Gastrocnemius medialis (tissue), 4 donors: Measurements from ENCODE around the gene FKBP8. TPM values are rescaled to one million over a fixed set of nuclear protein-coding genes. Genes with fewer than 3 reads are reported as not detected.

ENCODE experiments used
- ATAC-seq, 2 donors: fragments of 150-250 bp; one replicate each; pipeline ENCODE4 v1.9.1; 2016
- DNase-seq, 2 donors: peaks; one replicate each; pipeline ENCODE4 v3.0.0-alpha.2; 2019
- H3K27ac ChIP-seq, 4 donors: fragments of 200-600 bp; sonication (generic); 1 replicate in 1 of 4; 2 replicates in 3 of 4; pipeline ENCODE4 v1.5.1; 2016 to 2018; ENCODE audit warnings: mild to moderate bottlenecking in 2 of 4, moderate library complexity in 1 of 4
- H3K27me3 ChIP-seq, 3 donors: fragments of 200-600 bp; sonication (generic) in 2 of 3; 1 replicate in 1 of 3; 2 replicates in 2 of 3; pipeline versions ENCODE4 v1.5.1 to v1.6.0; 2016 to 2019; ENCODE audit warnings: mild to moderate bottlenecking in 1 of 3, moderate library complexity in 1 of 3
- H3K36me3 ChIP-seq, 2 donors: fragments of 200-600 bp; sonication (generic) in 1 of 2; one replicate each; pipeline ENCODE4 v1.5.1; 2017 to 2018
- H3K4me1 ChIP-seq, 2 donors: fragments of 200-600 bp; sonication (generic) in 1 of 2; one replicate each; pipeline ENCODE4 v1.5.1; 2016 to 2017; ENCODE audit warnings: mild to moderate bottlenecking in 2 of 2
- H3K4me3 ChIP-seq, 4 donors: fragments of 200-600 bp; sonication (generic) in 3 of 4; 1 replicate in 1 of 4; 2 replicates in 3 of 4; pipeline ENCODE4 v1.5.1; 2016 to 2019; ENCODE audit warnings: mild to moderate bottlenecking in 2 of 4
- H3K9me3 ChIP-seq, 3 donors: fragments of 200-600 bp; sonication (generic) in 2 of 3; 1 replicate in 1 of 3; 2 replicates in 2 of 3; pipeline ENCODE4 v1.5.1; 2016 to 2019
- CTCF ChIP-seq, 5 experiments: fragments of 450-650 bp in 3 of 5; fragments of 200-600 bp in 2 of 5; sonication (generic) in 2 of 5; IDR thresholded peaks in 4 of 5; conservative IDR thresholded peaks in 1 of 5; 1 replicate in 4 of 5; 2 replicates in 1 of 5; pipeline ENCODE4 v1.5.1; 2016 to 2019; ENCODE audit warnings: antibody characterized with exemption in 5 of 5, mild to moderate bottlenecking in 3 of 5, moderate library complexity in 3 of 5
- POLR2A ChIP-seq, 2 donors: fragments of 450-650 bp; IDR thresholded peaks; one replicate each; pipeline ENCODE4 v1.6.1; 2017; ENCODE audit warnings: antibody characterized with exemption in 2 of 2, mild to moderate bottlenecking in 2 of 2, moderate library complexity in 2 of 2
- in situ Hi-C, 4 donors: fragments of 200-750 bp; cut with MboI; loops; one replicate each; pipeline versions ENCODE4 v1.15.0 to v1.8.0; 2017; ENCODE audit warnings: low sequenced_read_pairs in 4 of 4
- intact Hi-C: fragments of 100-400 bp; cut with DNase I; formaldehyde crosslinking; loops from one replicate; pipeline ENCODE4 v1.15.1; 2023; ENCODE audit warnings: low total_unique reads
- total RNA-seq, 4 donors: library from RNA; depleted of rRNA; stranded (reverse); fragments of >200 nt; gene quantifications; one replicate each; pipeline versions ENCODE4 v1.1.0 to v1.2.3, GENCODE V29; 2016

The FKBP8 gene
- total RNA-seq, 4 donors from 2014 or later = 157 to 195 (median 184) TPM

DNA sequence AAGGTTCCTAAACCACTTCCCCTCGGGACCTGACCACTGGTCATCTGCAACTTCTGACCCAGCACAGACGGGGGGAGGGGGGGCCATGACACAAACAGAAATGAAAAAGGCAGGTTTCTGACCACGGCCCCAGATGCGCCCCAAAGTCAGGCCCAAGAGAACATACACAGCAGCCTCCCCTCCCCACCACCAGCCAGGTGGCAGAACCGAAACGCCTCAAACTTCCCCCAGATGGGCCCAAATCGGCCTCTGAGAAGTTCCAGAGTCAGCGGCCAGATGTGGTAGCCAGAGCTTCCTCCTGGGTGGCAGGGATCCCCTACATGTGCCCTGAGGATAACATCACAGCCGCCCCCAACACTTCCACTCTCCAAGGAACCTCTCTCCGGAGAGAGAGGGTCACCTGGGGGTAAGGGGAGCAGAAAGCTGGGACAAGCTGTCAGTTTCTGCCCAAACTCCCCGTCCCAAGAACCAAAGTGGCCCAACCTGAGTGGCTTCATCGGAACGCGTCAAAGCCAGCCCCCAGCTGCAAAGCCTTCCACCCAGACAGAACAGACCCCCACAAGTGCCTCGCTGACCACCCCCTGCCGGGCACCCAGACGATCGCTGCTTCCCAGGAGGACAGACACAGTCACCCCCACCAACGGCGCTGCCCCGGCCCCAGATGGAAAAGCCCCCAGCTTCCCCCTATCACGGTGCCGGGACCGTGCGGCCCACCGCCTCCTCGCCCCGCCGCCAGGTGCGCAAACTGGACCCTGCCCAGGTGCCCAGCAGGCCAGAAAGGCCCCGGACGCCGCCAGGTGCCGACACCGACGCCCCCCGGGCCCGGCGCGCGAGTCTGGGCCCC lies 22.3 kb downstream of the FKBP8 start:
- peaks cover 34 to 40% of the 10 kb centered on the region in 2 donors for H3K4me1 ChIP-seq
- H3K27ac ChIP-seq = peak overlapping the region; percentile 97 to 100 (median 98)
- H3K36me3 ChIP-seq = no peaks in the 10 kb centered on the region
- H3K4me3 ChIP-seq = peak overlapping the region; percentile 85 to 99 (median 95)
- intact Hi-C loops (loop anchor here (2.0 to 5.0 kb wide), 3 partner anchors 52 to 542 kb away; partner anchors contain the start of gene SLC25A42), in situ Hi-C loops (no loop called here)
- ATAC-seq = no peak
- TF ChIP-seq CTCF (IDR thresholded peaks at IDR 0.05 in 4 of 5, conservative IDR thresholded peaks at IDR 0.05 in 1 of 5) (peak in 3 of 5 experiments; percentile 8 to 47 (median 25)), POLR2A (IDR thresholded peaks at IDR 0.05) (peak in 1 of 2 donors; percentile 5)
- no peaks in the 10 kb centered on the region for H3K9me3 ChIP-seq
- peak in 1 of 2 donors; percentile 40 for DNase-seq
- H3K27me3 ChIP-seq = no peaks in the 10 kb centered on the region

DNA sequence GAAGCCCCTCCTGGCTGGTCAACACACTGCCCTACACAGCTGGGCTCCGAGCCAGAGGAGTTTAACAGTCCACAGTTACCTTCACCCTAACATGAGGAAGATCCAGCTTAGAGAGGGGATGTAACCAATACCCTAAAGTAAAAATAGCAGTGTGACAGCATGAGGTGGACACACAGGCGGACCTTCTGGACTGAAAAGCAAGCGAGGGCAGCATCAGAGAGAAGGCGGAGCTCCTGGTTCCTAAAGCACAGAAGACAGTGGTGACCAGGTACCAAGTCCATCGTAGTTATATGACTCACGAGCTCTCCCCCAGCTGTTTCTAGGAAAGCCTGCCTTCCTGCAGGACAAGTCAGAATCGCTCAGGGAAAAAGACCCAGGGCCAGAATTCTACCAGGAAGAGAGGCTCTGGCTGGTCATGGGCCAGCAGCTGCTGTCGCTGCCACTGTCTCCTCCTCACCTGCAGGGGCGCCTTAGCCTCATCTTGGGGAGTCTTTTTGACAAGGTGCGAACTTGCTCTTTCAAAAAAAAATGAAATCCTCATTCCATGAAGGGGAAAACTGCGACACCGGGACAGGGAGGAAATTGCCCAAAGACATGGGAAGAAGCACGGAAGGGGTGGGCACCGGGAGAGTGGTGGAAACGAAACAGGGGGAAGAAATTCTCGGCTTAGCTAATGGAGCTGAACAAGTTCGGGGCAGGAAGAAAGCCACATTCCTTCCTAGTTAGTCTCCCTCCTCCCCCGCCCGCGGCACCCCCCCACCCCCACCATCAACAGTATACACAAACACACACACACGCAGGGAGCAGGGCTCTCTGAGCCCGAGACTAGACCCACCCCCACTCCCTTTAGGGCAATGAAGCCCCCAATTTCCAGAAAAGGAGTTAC lies 23.2 kb downstream of the FKBP8 start:
- TF ChIP-seq CTCF (IDR thresholded peaks at IDR 0.05 in 4 of 5, conservative IDR thresholded peaks at IDR 0.05 in 1 of 5) = peak; percentile 53 to 74 (median 60)
- TF ChIP-seq POLR2A (IDR thresholded peaks at IDR 0.05) = peak; percentile 78 to 84
- in situ Hi-C loops (loop anchor here in 2 of 4 donors (5.0 kb wide), 2 partner anchors 48 to 53 kb away; no protein-coding TSS in a partner anchor), intact Hi-C loops (loop anchor here (2.0 to 5.0 kb wide), 3 partner anchors 51 to 543 kb away; partner anchors contain the start of gene SLC25A42)
- Histone ChIP-seq H3K36me3 (no peaks in the 10 kb centered on the region), H3K27ac (peak overlapping the region; percentile 97 to 100 (median 98)), H3K4me3 (peak overlapping the region; percentile 85 to 99 (median 95)), H3K27me3 (no peaks in the 10 kb centered on the region), H3K9me3 (no peaks in the 10 kb centered on the region), H3K4me1 (peaks cover 42 to 49% of the 10 kb centered on the region in 2 donors)
- ATAC-seq (peak; percentile 68 to 69), DNase-seq (peak; percentile 88 to 94)

DNA sequence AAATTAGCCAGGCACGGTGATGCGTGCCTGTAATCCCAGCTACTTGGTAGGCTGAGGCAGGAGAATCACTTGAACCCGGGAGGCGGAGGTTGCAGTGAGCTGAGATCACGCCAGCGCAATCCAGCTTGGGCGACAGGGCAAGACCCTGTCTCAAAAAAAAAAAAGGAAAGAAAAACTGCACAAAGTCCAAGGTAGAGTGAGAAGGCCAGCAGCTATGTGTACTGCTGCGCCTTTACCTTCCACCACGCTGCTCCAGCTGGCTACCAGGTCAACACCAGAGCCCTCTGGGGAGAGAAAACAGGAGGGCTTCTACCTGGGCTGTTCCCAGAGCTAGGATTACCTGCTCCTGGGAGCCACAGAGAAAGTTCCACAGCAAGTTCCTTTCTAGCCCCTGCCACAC lies 24.7 kb downstream of the FKBP8 start:
- TF ChIP-seq POLR2A (IDR thresholded peaks at IDR 0.05) (no peak), CTCF (IDR thresholded peaks at IDR 0.05 in 4 of 5, conservative IDR thresholded peaks at IDR 0.05 in 1 of 5) (no peak)
- Histone ChIP-seq H3K27me3 (no peaks in the 10 kb centered on the region), H3K9me3 (no peaks in the 10 kb centered on the region), H3K27ac (peak overlapping the region; percentile 97 to 100 (median 98)), H3K4me3 (no peak overlapping the region), H3K4me1 (peaks cover 58 to 65% of the 10 kb centered on the region in 2 donors), H3K36me3 (no peaks in the 10 kb centered on the region)
- intact Hi-C loops = no loop called here
- in situ Hi-C loops = loop anchor here in 2 of 4 donors (5.0 kb wide), 2 partner anchors 46 to 51 kb away; no protein-coding TSS in a partner anchor
- ATAC-seq = no peak
- no peak for DNase-seq

- no peaks in the 10 kb centered on the region for H3K9me3 ChIP-seq
- peak overlapping the region; percentile 97 to 100 (median 98) for H3K27ac ChIP-seq
- H3K4me3 ChIP-seq = no peak overlapping the region
- intact Hi-C loops = no loop called here
- H3K27me3 ChIP-seq = no peaks in the 10 kb centered on the region
- TF ChIP-seq POLR2A (IDR thresholded peaks at IDR 0.05) (no peak), CTCF (IDR thresholded peaks at IDR 0.05 in 4 of 5, conservative IDR thresholded peaks at IDR 0.05 in 1 of 5) (no peak)
- peaks cover 66 to 75% of the 10 kb centered on the region in 2 donors for H3K4me1 ChIP-seq
- no peaks in the 10 kb centered on the region for H3K36me3 ChIP-seq
- DNase-seq = no peak
- no peak for ATAC-seq
- in situ Hi-C loops = loop anchor here in 2 of 4 donors (5.0 kb wide), 2 partner anchors 45 to 50 kb away; no protein-coding TSS in a partner anchor
These were observed 25.8 kb downstream of the FKBP8 start for GRCh38 chr19:18517606-18518005.
